ENCODE results near the gene C17orf100. TPM values are rescaled to one million over a fixed set of nuclear protein-coding genes. Genes with fewer than 3 reads are reported as not detected.

Gene C17orf100
- total and polyA plus RNA-seq, 2 of the 13 experiments (the other 11 are each of a cell fraction or from before 2014, with no cell fraction given) = 3.6 to 8.7 TPM

- FAIRE-seq (no peak), ATAC-seq (no peak), DNase-seq (ENCODE audit: low spot score) (no peak)
- peaks cover 50% of the 10 kb centered on the region for H3K4me1 ChIP-seq (ENCODE audit: insufficient read depth, low read length)
- no peak overlapping the region for H2AFZ ChIP-seq (ENCODE audit: low read length)
- no peaks in the 10 kb centered on the region for H3K27me3 ChIP-seq (ENCODE audit: control insufficient read depth in 1 of 2, insufficient read depth in 2 of 2, low read length in 2 of 2)
- H3K79me2 ChIP-seq (ENCODE audit: insufficient read depth, low read length) = no peaks in the 10 kb centered on the region
- POLR2A ChIA-PET = interaction anchor here (1.2 to 11.0 kb wide), 4 partner anchors 10 to 21 kb away, joined by 6 to 419 read pairs (median 142); partner anchors contain the start of gene SLC13A5
- H3K4me2 ChIP-seq (ENCODE audit: low read depth, low read length) = no peak overlapping the region
- H4K20me1 ChIP-seq (ENCODE audit: insufficient read depth, low read length) = no peaks in the 10 kb centered on the region
- CTCF ChIA-PET (ENCODE audit: low intra/inter-chr PET ratio, low total read pairs) = no interaction called here
- 50% methylated on average over 1 of the region's 11 CpGs for WGBS (ENCODE audit: low lambda C conversion rate)
- H3K4me3 ChIP-seq (replicated peaks in 1 of 3; ENCODE audit: insufficient read depth in 1 of 3, low read depth in 2 of 3, low read length in 3 of 3) = no peak overlapping the region
- in situ Hi-C loops (cut with HindIII; ENCODE audit: extremely low pct_ligation_motif_present, low pct_unique_long_range_greater_than_20kb) = no loop called here
- H3K9ac ChIP-seq (ENCODE audit: insufficient read depth, low read depth, low read length) = no peak overlapping the region
- BruUV-seq (replicated peaks) = no TSS peak
- no peaks in the 10 kb centered on the region for H3K9me3 ChIP-seq (ENCODE audit: low read length)
- no peak overlapping the region for H3K27ac ChIP-seq (ENCODE audit: extremely low read length, insufficient read depth, low read length)
- intact Hi-C loops (cut with micrococcal nuclease; ENCODE audit: unreplicated experiment) = no loop called here
- H3K36me3 ChIP-seq (replicated peaks in 1 of 2; ENCODE audit: control insufficient read depth in 1 of 2, insufficient read depth in 2 of 2, low read length in 2 of 2) = peaks cover 37 to 54% of the 10 kb centered on the region in 2 experiments
- peak; percentile 43; the same call in 1 of the 2 replicates for TF ChIP-seq ZNF280B (CRISPR knock-in tag; IDR thresholded peaks at IDR 0.05; ENCODE audit: borderline replicate concordance)
- TF ChIP-seq RBFOX2 (IDR thresholded peaks at IDR 0.05; ENCODE audit: low read depth, low read length) = peak; percentile 56
- TF ChIP-seq SMAD1 (CRISPR knock-in tag; IDR thresholded peaks at IDR 0.05; ENCODE audit: borderline replicate concordance, low read depth) = no peak
- TF ChIP-seq IRX3 (CRISPR knock-in tag; IDR thresholded peaks at IDR 0.05; ENCODE audit: borderline replicate concordance, low read depth) = no peak
- no peak for TF ChIP-seq RXRA (CRISPR knock-in tag; IDR thresholded peaks at IDR 0.05)
- no peak for TF ChIP-seq ZNF530 (CRISPR knock-in tag; IDR thresholded peaks at IDR 0.05; ENCODE audit: low read depth)
- no peak for TF ChIP-seq ZFP36 (IDR thresholded peaks at IDR 0.05; ENCODE audit: borderline replicate concordance, low read depth, low read length, partially characterized antibody)
- no peak for TF ChIP-seq MEF2D (CRISPR knock-in tag; IDR thresholded peaks at IDR 0.05)
- peak; percentile 8; the same call in 1 of the 2 replicates for TF ChIP-seq ZFX (CRISPR knock-in tag; IDR thresholded peaks at IDR 0.05; ENCODE audit: low read depth)
- TF ChIP-seq ZUFSP (CRISPR knock-in tag; IDR thresholded peaks at IDR 0.05; ENCODE audit: borderline replicate concordance) = no peak
- TF ChIP-seq AGO2 (optimal IDR thresholded peaks at IDR 0.05; ENCODE audit: low read depth, low read length) = peak; percentile 38
- TF ChIP-seq EHMT2 (IDR thresholded peaks at IDR 0.05; ENCODE audit: borderline replicate concordance, low read depth, low read length) = no peak
- TF ChIP-seq HOXA7 (CRISPR knock-in tag; IDR thresholded peaks at IDR 0.05) = no peak
- TF ChIP-seq AGO1 (IDR thresholded peaks at IDR 0.05; ENCODE audit: low read depth, low read length, poor library complexity, severe bottlenecking) = no peak
- TF ChIP-seq E2F1 (CRISPR knock-in tag; IDR thresholded peaks at IDR 0.05) = no peak
- no peak for TF ChIP-seq BHLHE40 (IDR thresholded peaks at IDR 0.05; ENCODE audit: low read length)
- TF ChIP-seq GATAD1 (CRISPR knock-in tag; IDR thresholded peaks at IDR 0.05) = no peak
- TF ChIP-seq ZBTB38 (CRISPR knock-in tag; IDR thresholded peaks at IDR 0.05) = peak; percentile 27; the same call in 1 of the 2 replicates
- no peak for TF ChIP-seq HOXA5 (CRISPR knock-in tag; IDR thresholded peaks at IDR 0.05)
- TF ChIP-seq GLI4 (CRISPR knock-in tag; IDR thresholded peaks at IDR 0.05; ENCODE audit: borderline replicate concordance) = no peak
- TF ChIP-seq, protein P1, sequence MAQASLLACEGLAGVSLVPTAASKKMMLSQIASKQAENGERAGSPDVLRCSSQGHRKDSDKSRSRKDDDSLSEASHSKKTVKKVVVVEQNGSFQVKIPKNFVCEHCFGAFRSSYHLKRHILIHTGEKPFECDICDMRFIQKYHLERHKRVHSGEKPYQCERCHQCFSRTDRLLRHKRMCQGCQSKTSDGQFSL (CRISPR knock-in tag; IDR thresholded peaks at IDR 0.05) = no peak
- TF ChIP-seq BRCA1 (CRISPR knock-in tag; IDR thresholded peaks at IDR 0.05) = no peak
These were observed 46.4 kb downstream of the C17orf100 start for GRCh38 chr17:6698004-6698403.
